A549 (cell line): ENCODE measurements around the gene FASTK. TPM values are rescaled to one million over a fixed set of nuclear protein-coding genes. Genes with fewer than 3 reads are reported as not detected.

Experiments
- ATAC-seq, 2 experiments: fragments of 200-7000 bp in 1 of 2; fragments of >200 bp in 1 of 2; cut with Nextera tagmentation in 1 of 2; cut with Tn5 transposase in 1 of 2; 3 replicates each; pipeline versions ENCODE4 v1.8.0 to v1.9.1; 2018 to 2020; ENCODE audit warnings: mild to moderate bottlenecking in 1 of 2, moderate library complexity in 1 of 2
- CTCF ChIA-PET: fragments of 300-600 bp; sonication (Branson Sonifier 250); formaldehyde crosslinking; extraction: SDS; loops from one replicate; lab custom pipeline; 2021; ENCODE audit warnings: antibody characterized with exemption, inconsistent platforms; lab: Yijun Ruan, JAX
- POLR2A ChIA-PET: fragments of 350-600 bp; formaldehyde crosslinking; extraction: SDS; loops from one replicate; lab custom pipeline; 2021; ENCODE audit warnings: antibody characterized with exemption, inconsistent platforms; lab: Yijun Ruan, JAX
- DNase-seq, 2 experiments: peaks; one replicate each; pipeline versions ENCODE4 v3.0.0 to v3.0.0-alpha.2; 2011 to 2016; ENCODE audit warnings: low read depth in 1 of 2, low spot score in 1 of 2
- FAIRE-seq: peaks from 2 replicates; lab custom pipeline; 2011; peaks lifted over from hg19 to GRCh38; lab: Jason Lieb, UNC
- H3K27ac ChIP-seq, 2 experiments: fragments of >200 bp; sonication (Bioruptor Twin); formaldehyde crosslinking; 3 replicates each; pipeline ENCODE4 v1.5.1; 2016 to 2017
- H3K4me1 ChIP-seq: fragments of >200 bp; sonication (Bioruptor Twin); formaldehyde crosslinking; 3 replicates; pipeline ENCODE4 v1.6.1; 2016
- H3K4me2 ChIP-seq: fragments of >200 bp; sonication (Bioruptor Twin); formaldehyde crosslinking; 3 replicates; pipeline ENCODE4 v1.6.1; 2016
- H3K4me3 ChIP-seq: fragments of >200 bp; sonication (Bioruptor Twin); formaldehyde crosslinking; 3 replicates; pipeline ENCODE4 v1.5.1; 2016
- H3K9me3 ChIP-seq: fragments of >200 bp; sonication (Bioruptor Twin); formaldehyde crosslinking; 3 replicates; pipeline ENCODE4 v1.6.1; 2016
- ATOH8 ChIP-seq: fragments of 250-450 bp; sonication (Bioruptor Pico); IDR thresholded peaks from 2 replicates; pipeline ENCODE4 v1.5.0; 2020; ENCODE audit warnings: low read depth, mild to moderate bottlenecking, moderate library complexity
- BCL3 ChIP-seq: fragments of >200 bp; sonication (Bioruptor Twin); formaldehyde crosslinking; IDR thresholded peaks from 3 replicates; pipeline ENCODE4 v1.6.1; 2016
- BHLHE40 ChIP-seq: IDR thresholded peaks from 2 replicates; pipeline ENCODE4 v1.6.1; 2012; ENCODE audit warnings: low read depth, low read length, inconsistent platforms
- CEBPB ChIP-seq, 2 experiments: fragments of >200 bp in 1 of 2; sonication (Bioruptor Twin) in 1 of 2; formaldehyde crosslinking in 1 of 2; IDR thresholded peaks; 2 replicates each; pipeline ENCODE4 v1.6.1; 2012 to 2016
- ELK1 ChIP-seq: fragments of 150-350 bp; IDR thresholded peaks from 2 replicates; pipeline ENCODE4 v1.6.1; 2014; ENCODE audit warnings: low read depth, mild to moderate bottlenecking, low read length
- EP300 ChIP-seq, 2 experiments: fragments of >200 bp; sonication (Bioruptor Twin); formaldehyde crosslinking; IDR thresholded peaks; 2 replicates in 1 of 2; 3 replicates in 1 of 2; pipeline ENCODE4 v1.6.1; 2016 to 2017
- HDAC2 ChIP-seq: fragments of 200-600 bp; sonication (generic); IDR thresholded peaks from 2 replicates; pipeline ENCODE4 v1.6.1; 2016
- HOXA7 ChIP-seq: fragments of 250-450 bp; sonication (Bioruptor Pico); IDR thresholded peaks from 2 replicates; pipeline ENCODE4 v1.5.0; 2020; ENCODE audit warnings: mild to moderate bottlenecking, moderate library complexity
- HOXB5 ChIP-seq: fragments of 250-450 bp; sonication (Bioruptor Pico); IDR thresholded peaks from 2 replicates; pipeline ENCODE4 v1.5.0; 2020; ENCODE audit warnings: mild to moderate bottlenecking, moderate library complexity
- JUNB ChIP-seq: fragments of >200 bp; sonication (Bioruptor Twin); formaldehyde crosslinking; IDR thresholded peaks from 2 replicates; pipeline ENCODE4 v1.6.1; 2016
- KDM5A ChIP-seq: fragments of 200-600 bp; sonication (generic); IDR thresholded peaks from 2 replicates; pipeline ENCODE4 v1.6.1; 2016; ENCODE audit warnings: antibody characterized with exemption, mild to moderate bottlenecking
- MAX ChIP-seq: IDR thresholded peaks from 2 replicates; pipeline ENCODE4 v1.6.1; 2012
- NR3C1 ChIP-seq: fragments of >200 bp; sonication (Bioruptor Twin); formaldehyde crosslinking; IDR thresholded peaks from 3 replicates; pipeline ENCODE4 v1.6.1; 2017
- POLR2A ChIP-seq: IDR thresholded peaks from 2 replicates; pipeline ENCODE4 v1.6.1; 2012; ENCODE audit warnings: mild to moderate bottlenecking, low read length
- POLR2AphosphoS2 ChIP-seq: conservative IDR thresholded peaks from 2 replicates; pipeline ENCODE4 v1.6.1; 2012; ENCODE audit warnings: low read length, improper control_type of control experiment, inconsistent platforms
- RAD21 ChIP-seq, 2 experiments: fragments of >200 bp in 1 of 2; sonication (Bioruptor Twin) in 1 of 2; formaldehyde crosslinking in 1 of 2; IDR thresholded peaks in 1 of 2; conservative IDR thresholded peaks in 1 of 2; 2 replicates in 1 of 2; 3 replicates in 1 of 2; pipeline ENCODE4 v1.6.1; 2012 to 2018; ENCODE audit warnings: inconsistent platforms in 1 of 2
- RARB ChIP-seq: fragments of 250-450 bp; sonication (Bioruptor Pico); IDR thresholded peaks from 2 replicates; pipeline ENCODE4 v1.8.0; 2021; ENCODE audit warnings: mild to moderate bottlenecking, moderate library complexity
- RCOR1 ChIP-seq: fragments of 150-350 bp; IDR thresholded peaks from 2 replicates; pipeline ENCODE4 v1.6.1; 2014; ENCODE audit warnings: antibody characterized with exemption, low read length, low read depth
- REST ChIP-seq: fragments of 200-600 bp; sonication (generic); IDR thresholded peaks from 2 replicates; pipeline ENCODE4 v1.6.1; 2016; ENCODE audit warnings: antibody characterized with exemption, mild to moderate bottlenecking, moderate library complexity
- RFX5 ChIP-seq: fragments of 450-650 bp; IDR thresholded peaks from 2 replicates; pipeline ENCODE4 v1.7.1; 2014; ENCODE audit warnings: antibody characterized with exemption, mild to moderate bottlenecking, moderate library complexity
- RNF2 ChIP-seq: fragments of 200-600 bp; sonication (generic); IDR thresholded peaks from 2 replicates; pipeline ENCODE4 v1.6.1; 2016; ENCODE audit warnings: low read depth, mild to moderate bottlenecking, antibody characterized with exemption, moderate library complexity, borderline replicate concordance
- ZFP36 ChIP-seq: fragments of 450-650 bp; IDR thresholded peaks from 2 replicates; pipeline ENCODE4 v1.6.1; 2014; ENCODE audit warnings: borderline replicate concordance; ENCODE audit not compliant: partially characterized antibody
- ZSCAN20 ChIP-seq: fragments of 250-450 bp; sonication (Bioruptor Pico); IDR thresholded peaks from 2 replicates; pipeline ENCODE4 v1.8.0; 2022; ENCODE audit warnings: mild to moderate bottlenecking, moderate library complexity
- WGBS: methylation state at CpG from one replicate; pipeline ENCODE4 v1.1.6; 2017; ENCODE audit errors: missing lambda C conversion rate; 5-methylcytosine and 5-hydroxymethylcytosine counted together
- polyA plus RNA-seq, 4 experiments: library from polyadenylated mRNA; depleted of rRNA in 3 of 4; stranded (reverse); fragments of >200 nt; fragmentation: RNase III in 1 of 4; extraction: RNeasy Plus Mini Kit Qiagen cat#74134 plus additional on column Dnase treatment in 1 of 4; gene quantifications; 2 replicates in 3 of 4; 3 replicates in 1 of 4; pipeline ENCODE4 v1.2.3, GENCODE V29; 2011 to 2017

The FASTK gene
- polyA plus RNA-seq, 2 of the 4 experiments (the other 2 are of a cell fraction): 38.5 to 72.4 TPM

- CTCF ChIA-PET: interaction anchor here (0.8 to 5.7 kb wide), 9 partner anchors 8 to 90 kb away, joined by 3 to 34 read pairs (median 5); partner anchors contain the start of gene AGAP3
- Histone ChIP-seq H3K4me3 (no peak overlapping the region), H3K4me2 (no peak overlapping the region), H3K4me1 (peaks cover 25% of the 10 kb centered on the region), H3K9me3 (no peaks in the 10 kb centered on the region), H3K27ac (no peak overlapping the region)
- TF ChIP-seq CEBPB (IDR thresholded peaks at IDR 0.05) (no peak), REST (no peak), JUNB (no peak), ZFP36 (no peak), RNF2 (no peak), ELK1 (no peak), ATOH8 (CRISPR knock-in tag) (no peak), ZSCAN20 (CRISPR knock-in tag) (no peak), POLR2AphosphoS2 (no peak), HDAC2 (no peak), RCOR1 (no peak), MAX (no peak), RARB (no peak), HOXB5 (no peak), RAD21 (conservative IDR thresholded peaks at IDR 0.05 in 1 of 2, IDR thresholded peaks at IDR 0.05 in 1 of 2) (no peak), KDM5A (no peak), POLR2A (no peak), RFX5 (no peak), EP300 (IDR thresholded peaks at IDR 0.05) (no peak)
- DNase-seq: no peak
- FAIRE-seq: no peak
- ATAC-seq: no peak
- POLR2A ChIA-PET: no interaction called here
- 90% methylated on average over 2 of the region's 5 CpGs for WGBS
Observed at GRCh38 chr7:151033864-151034249, 46.8 kb downstream of the FASTK start.

- Histone ChIP-seq H3K27ac (no peak overlapping the region), H3K4me1 (peaks cover 19% of the 10 kb centered on the region), H3K9me3 (no peaks in the 10 kb centered on the region), H3K4me3 (no peak overlapping the region), H3K4me2 (no peak overlapping the region)
- ATAC-seq (no peak), DNase-seq (no peak), FAIRE-seq (no peak)
- 83% methylated on average over 17 of the region's 17 CpGs for WGBS
- ChIA-PET POLR2A (no interaction called here), CTCF (interaction anchor here (0.8 to 5.7 kb wide), 10 partner anchors 8 to 91 kb away, joined by 3 to 34 read pairs (median 4); partner anchors contain the start of gene AGAP3)
- TF ChIP-seq RAD21 (conservative IDR thresholded peaks at IDR 0.05 in 1 of 2, IDR thresholded peaks at IDR 0.05 in 1 of 2) (no peak), NR3C1 (no peak), ATOH8 (CRISPR knock-in tag) (no peak), RFX5 (no peak), ZSCAN20 (CRISPR knock-in tag) (no peak), BCL3 (no peak), HOXA7 (no peak), BHLHE40 (no peak), EP300 (IDR thresholded peaks at IDR 0.05) (no peak)
Observed at GRCh38 chr7:151032936-151033863, 47.4 kb downstream of the FASTK start.
